ENCODE data around the gene ATXN1. TPM values are rescaled to one million over a fixed set of nuclear protein-coding genes. Genes with fewer than 3 reads are reported as not detected.
"Not testable (repeated sequence)": the region's sequence is repeated elsewhere in the genome, so short reads cannot be mapped to it uniquely, and the experiment has no call there.

The ATXN1 gene
- total RNA-seq, 1 donor from 2014 or later: 18.4 TPM

DNA sequence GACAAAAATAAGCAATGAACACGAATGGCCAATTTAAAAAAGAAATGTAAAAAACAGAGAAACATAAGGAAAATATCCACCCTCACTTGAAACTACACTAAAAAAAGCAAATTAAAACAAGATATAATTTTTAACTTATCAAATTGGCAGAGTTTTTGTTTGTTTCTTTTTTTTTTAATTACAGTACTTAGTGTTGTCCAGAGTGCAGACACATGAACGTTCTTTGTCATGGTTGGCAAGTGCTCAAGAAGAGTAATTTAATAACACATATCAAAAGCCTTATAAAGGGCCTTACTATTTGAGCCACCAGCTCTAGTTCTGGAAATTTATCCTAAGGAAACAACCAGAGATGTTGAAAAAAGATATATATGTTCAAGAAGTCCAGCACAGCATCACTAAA lies 142.3 kb downstream of the ATXN1 start:
- no peak for FAIRE-seq
- Histone ChIP-seq H3K27me3 (ENCODE audit: control insufficient read depth, insufficient read depth, low read length) (no peaks in the 10 kb centered on the region), H3K36me3 (ENCODE audit: control insufficient read depth, insufficient read depth, low read length) (no peaks in the 10 kb centered on the region), H3K4me3 (ENCODE audit: low read depth, low read length) (no peak overlapping the region)
- DNase-seq (ENCODE audit: low read depth): no peak
- no peak for TF ChIP-seq CTCF (IDR thresholded peaks at IDR 0.05; ENCODE audit: insufficient read depth, low read length, severe bottlenecking)

- not testable (repeated sequence) for H3K36me3 ChIP-seq (ENCODE audit: control insufficient read depth, insufficient read depth, low read length); H3K27me3 ChIP-seq (ENCODE audit: control insufficient read depth, insufficient read depth, low read length); H3K4me3 ChIP-seq (ENCODE audit: low read depth, low read length); DNase-seq (ENCODE audit: low read depth)
- FAIRE-seq: peak; percentile 91
Measured at GRCh38 chr6:16615215-16615614, 146.0 kb downstream of the ATXN1 start.

DNA sequence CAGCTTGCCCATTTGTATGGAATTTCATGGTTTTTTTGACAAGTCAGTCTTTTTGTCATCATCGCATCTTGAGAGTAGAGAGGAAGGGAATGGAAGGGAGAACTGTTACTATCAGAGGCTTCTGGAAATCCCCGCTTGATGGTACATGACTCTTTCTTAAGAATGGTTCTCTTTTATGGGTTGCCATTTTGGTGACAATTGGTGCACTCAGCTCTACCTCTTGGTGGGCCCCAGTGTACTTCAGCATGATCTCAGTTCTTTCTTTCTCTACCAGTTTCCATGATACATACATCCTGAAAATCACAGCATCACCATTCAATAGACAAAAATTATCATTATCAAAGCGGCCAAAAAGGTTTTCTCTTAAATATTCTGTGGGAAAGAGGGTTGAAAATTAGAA lies 147.1 kb downstream of the ATXN1 start:
- not testable (repeated sequence) for H3K4me3 ChIP-seq (ENCODE audit: low read depth, low read length); FAIRE-seq; H3K27me3 ChIP-seq (ENCODE audit: control insufficient read depth, insufficient read depth, low read length); DNase-seq (ENCODE audit: low read depth); H3K36me3 ChIP-seq (ENCODE audit: control insufficient read depth, insufficient read depth, low read length)

DNA sequence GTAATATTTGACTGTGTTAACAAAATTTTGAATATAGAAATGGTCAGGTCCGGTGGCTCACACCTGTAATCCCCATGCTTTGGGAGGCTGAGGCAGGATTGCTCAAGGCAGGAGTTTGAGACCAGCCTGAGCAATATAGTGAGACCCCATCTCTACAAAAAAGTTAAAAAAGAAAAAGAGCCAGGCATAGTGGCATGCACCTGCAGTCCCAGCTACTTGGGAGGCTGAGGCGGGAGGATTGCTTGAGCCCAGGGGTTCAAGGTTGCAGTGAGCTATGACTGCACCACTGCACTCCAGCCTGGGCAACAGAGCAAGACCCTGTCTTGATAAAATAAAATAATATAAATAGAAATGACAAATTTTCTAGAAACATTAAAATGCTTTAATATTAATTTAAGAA lies 147.8 kb downstream of the ATXN1 start:
- not testable (repeated sequence) for H3K27me3 ChIP-seq (ENCODE audit: control insufficient read depth, insufficient read depth, low read length); FAIRE-seq; H3K4me3 ChIP-seq (ENCODE audit: low read depth, low read length); DNase-seq (ENCODE audit: low read depth); H3K36me3 ChIP-seq (ENCODE audit: control insufficient read depth, insufficient read depth, low read length)

GRCh38 chr6:16608444-16608843 lies 152.8 kb downstream of the ATXN1 start:
- FAIRE-seq (no peak), DNase-seq (ENCODE audit: low read depth) (no peak)
- no peak overlapping the region for H3K4me3 ChIP-seq (ENCODE audit: low read depth, low read length)
- TF ChIP-seq CTCF (IDR thresholded peaks at IDR 0.05; ENCODE audit: insufficient read depth, low read length, severe bottlenecking): no peak
- H3K27me3 ChIP-seq (ENCODE audit: control insufficient read depth, insufficient read depth, low read length): no peaks in the 10 kb centered on the region
- no peaks in the 10 kb centered on the region for H3K36me3 ChIP-seq (ENCODE audit: control insufficient read depth, insufficient read depth, low read length)

GRCh38 chr6:16602035-16602434 lies 159.2 kb downstream of the ATXN1 start:
- no peak for TF ChIP-seq CTCF (IDR thresholded peaks at IDR 0.05; ENCODE audit: insufficient read depth, low read length, severe bottlenecking)
- no peak overlapping the region for H3K4me3 ChIP-seq (ENCODE audit: low read depth, low read length)
- FAIRE-seq (no peak), DNase-seq (ENCODE audit: low read depth) (no peak)
- no peaks in the 10 kb centered on the region for H3K36me3 ChIP-seq (ENCODE audit: control insufficient read depth, insufficient read depth, low read length)
- H3K27me3 ChIP-seq (ENCODE audit: control insufficient read depth, insufficient read depth, low read length): no peaks in the 10 kb centered on the region

- H3K4me3 ChIP-seq (ENCODE audit: low read depth, low read length): no peak overlapping the region
- no peaks in the 10 kb centered on the region for H3K27me3 ChIP-seq (ENCODE audit: control insufficient read depth, insufficient read depth, low read length)
- DNase-seq (ENCODE audit: low read depth) (no peak), FAIRE-seq (no peak)
- H3K36me3 ChIP-seq (ENCODE audit: control insufficient read depth, insufficient read depth, low read length): no peaks in the 10 kb centered on the region
- no peak for TF ChIP-seq CTCF (IDR thresholded peaks at IDR 0.05; ENCODE audit: insufficient read depth, low read length, severe bottlenecking)
Measured at GRCh38 chr6:16600701-16601100, 160.6 kb downstream of the ATXN1 start.
